Left cardiac atrium (tissue), 4 donors: ENCODE results near the gene NFS1. TPM values are rescaled to one million over a fixed set of nuclear protein-coding genes. Genes with fewer than 3 reads are reported as not detected.
A peak's percentile ranks its signal among the peaks of the same experiment; 100 is the strongest.

Experiments used
- ATAC-seq, 2 donors: fragments of 200-7000 bp; cut with Tn5 transposase; one replicate each; pipeline ENCODE4 v1.9.1; 2020; ENCODE audit warnings: mild to moderate bottlenecking in 2 of 2, moderate library complexity in 2 of 2
- DNase-seq: peaks from one replicate; pipeline ENCODE4 v3.0.0-alpha.2; 2020
- intact Hi-C, 2 donors: fragments of 100-400 bp; cut with DNase I; formaldehyde crosslinking; loops; one replicate each; pipeline versions ENCODE4 v1.14.1 to v1.15.1; 2022 to 2023
- total RNA-seq, 2 donors: library from RNA; stranded (reverse); fragmentation: NEBNext Ultra II Directional; extraction: Animal tissue kit (Norgen Biotek cat#: 25700); gene quantifications; one replicate each; pipeline ENCODE4 v1.2.1, GENCODE V29; 2021
- donor health status: DM: no; HTN: yes; CAD: no.
- donor health status: DM: no; HTN: yes; CAD: no; lungs with severe emphysema.
- donor health status: DM: yes; HTN: yes; CAD: no.
- donor health status: Dilated cardiomyopathy.

NFS1 gene
- total RNA-seq, 2 donors from 2014 or later: 33.6 to 36.8 TPM

DNA sequence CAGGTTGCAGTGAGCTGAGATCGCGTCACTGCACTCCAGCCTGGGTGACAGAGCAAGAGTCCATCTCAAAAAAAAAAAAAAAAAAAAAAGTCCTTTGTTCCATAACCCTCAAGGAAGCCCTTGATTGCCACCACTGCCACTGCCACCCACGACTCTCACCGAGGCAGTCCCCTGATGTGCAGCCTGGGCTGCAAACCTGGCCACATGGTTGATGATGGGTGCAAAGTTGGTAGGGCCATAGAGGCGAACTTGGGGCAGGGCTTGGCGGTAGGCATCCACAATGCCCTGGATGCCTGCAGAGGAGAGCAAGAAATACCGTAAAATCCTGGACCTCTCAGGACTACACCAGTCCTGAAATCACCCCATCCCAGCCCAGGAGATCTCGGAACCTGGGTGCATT is 72.0 kb downstream of the NFS1 start:
- ATAC-seq: no peak
- intact Hi-C loops: no loop called here
- no peak for DNase-seq

DNA sequence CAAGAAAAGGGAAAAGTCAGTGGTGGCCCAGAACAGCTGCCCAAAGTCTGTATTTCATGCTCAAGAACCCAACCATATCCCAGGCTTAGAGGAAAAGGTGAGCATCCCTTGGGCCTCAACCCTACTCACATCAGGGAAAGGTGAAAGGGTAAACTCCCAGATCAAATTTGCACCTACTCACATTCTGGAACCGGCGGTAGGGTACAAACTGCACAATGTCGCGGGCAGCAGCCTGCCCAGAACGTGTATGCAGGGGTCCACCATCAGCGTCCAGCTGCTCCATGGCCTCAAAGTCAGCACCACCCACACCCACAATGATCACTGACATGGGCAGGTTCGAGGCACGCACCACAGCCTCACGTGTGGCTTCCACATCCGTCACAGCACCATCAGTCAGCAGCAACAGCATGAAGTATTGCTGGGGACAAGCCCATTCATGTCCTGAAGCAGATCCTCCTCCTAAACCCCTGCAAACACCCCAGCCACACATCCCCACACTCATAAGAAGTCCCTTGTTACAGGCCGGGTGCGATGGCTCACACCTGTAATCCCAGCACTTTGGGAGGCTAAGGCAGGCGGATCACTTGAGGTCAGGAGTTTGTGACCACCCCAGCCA is 72.7 kb downstream of the NFS1 start:
- no peak for DNase-seq
- intact Hi-C loops: no loop called here
- ATAC-seq: no peak

DNA sequence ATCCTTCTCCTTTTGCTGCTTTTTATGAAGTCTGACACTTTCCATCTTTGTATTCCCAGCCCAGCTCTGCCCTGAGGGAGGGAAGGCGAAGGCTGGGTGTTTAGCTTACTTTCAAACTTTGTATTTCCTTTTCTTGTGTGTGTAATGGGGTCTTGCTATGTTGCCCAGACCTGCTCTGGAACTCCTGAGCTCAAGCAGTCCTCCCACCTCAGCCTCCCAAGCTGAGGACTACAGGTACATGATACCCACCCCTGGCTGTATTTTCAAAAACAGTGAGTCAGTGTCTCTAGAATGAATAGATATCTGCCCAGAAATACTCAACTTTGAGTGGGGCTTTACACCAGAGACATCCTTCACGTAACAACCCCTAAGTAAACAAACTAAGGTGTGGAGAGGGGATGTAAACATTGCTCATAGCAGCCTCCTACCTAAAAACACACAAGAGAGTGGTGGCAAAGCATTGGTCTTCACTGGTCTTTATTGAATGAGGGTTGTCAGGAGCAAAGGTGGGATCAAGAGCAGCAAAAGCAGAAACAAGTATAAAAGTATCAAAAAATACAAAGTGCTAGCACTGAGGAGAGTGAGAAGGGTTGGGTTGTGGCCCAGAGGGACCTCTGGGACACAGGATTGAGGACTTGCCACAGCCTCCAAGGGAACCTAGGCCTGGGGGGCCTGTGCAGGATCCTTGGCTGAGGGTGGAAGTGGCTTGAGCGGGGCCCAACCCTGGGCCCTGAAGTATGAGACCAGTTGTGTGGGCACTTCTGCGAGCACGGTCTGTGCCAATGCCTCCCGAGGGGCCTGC is 73.4 kb downstream of the NFS1 start:
- ATAC-seq (no peak), DNase-seq (no peak)
- intact Hi-C loops: no loop called here

DNA sequence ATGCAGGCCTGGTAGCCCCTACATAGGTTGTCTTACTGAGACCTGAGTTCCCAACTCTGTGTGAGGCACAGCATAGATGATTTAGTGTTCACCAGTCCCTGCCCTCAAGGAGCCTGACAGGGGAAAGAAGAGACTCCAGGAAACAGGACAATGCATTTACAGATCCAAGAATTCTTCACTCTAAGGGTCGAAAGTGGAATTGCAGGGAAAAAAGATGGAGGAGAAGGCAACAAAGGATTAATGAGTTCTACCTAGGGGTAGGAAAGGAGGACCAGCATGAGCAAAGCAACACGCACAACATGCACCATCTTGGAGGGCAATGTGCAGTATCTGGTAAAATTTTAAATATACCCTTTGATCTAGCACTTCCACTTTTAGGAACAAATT is 77.6 kb downstream of the NFS1 start:
- no peak for ATAC-seq
- intact Hi-C loops: no loop called here
- DNase-seq: no peak

DNA sequence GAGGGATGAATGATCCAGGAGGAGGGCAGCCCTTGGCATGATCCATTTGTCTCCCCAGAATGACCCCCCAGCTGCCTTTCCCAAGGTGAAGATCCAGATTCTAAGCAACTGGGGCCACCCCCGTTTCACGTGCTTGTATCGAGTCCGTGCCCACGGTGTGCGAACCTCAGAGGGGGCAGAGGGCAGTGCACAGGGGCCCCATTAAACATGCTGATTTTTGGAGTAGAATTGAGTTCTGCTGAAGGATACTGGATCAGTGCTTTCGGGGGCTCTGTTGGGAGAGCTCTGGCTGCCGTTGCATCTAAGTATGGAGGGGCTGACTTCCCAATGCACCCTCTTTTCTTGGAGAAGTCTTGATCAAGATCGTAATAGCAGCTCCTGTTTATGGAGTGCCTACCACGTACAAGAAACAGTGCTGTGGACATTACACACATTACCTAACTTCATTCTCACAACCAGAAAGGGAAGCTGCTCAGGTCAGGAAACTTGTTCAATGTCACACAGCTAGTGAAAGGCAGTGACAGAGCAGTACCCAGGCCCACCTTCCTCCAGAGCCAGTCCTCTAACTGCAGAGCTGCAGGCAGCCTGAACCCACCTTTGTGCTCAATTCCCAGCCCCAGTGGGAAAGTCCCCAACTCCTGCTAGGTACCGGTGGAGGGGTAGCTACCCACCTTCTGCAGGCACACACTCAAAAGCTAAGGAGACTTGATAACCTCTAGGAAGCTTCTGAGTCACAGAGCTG is 78.2 kb downstream of the NFS1 start:
- intact Hi-C loops: no loop called here
- no peak for ATAC-seq

DNA sequence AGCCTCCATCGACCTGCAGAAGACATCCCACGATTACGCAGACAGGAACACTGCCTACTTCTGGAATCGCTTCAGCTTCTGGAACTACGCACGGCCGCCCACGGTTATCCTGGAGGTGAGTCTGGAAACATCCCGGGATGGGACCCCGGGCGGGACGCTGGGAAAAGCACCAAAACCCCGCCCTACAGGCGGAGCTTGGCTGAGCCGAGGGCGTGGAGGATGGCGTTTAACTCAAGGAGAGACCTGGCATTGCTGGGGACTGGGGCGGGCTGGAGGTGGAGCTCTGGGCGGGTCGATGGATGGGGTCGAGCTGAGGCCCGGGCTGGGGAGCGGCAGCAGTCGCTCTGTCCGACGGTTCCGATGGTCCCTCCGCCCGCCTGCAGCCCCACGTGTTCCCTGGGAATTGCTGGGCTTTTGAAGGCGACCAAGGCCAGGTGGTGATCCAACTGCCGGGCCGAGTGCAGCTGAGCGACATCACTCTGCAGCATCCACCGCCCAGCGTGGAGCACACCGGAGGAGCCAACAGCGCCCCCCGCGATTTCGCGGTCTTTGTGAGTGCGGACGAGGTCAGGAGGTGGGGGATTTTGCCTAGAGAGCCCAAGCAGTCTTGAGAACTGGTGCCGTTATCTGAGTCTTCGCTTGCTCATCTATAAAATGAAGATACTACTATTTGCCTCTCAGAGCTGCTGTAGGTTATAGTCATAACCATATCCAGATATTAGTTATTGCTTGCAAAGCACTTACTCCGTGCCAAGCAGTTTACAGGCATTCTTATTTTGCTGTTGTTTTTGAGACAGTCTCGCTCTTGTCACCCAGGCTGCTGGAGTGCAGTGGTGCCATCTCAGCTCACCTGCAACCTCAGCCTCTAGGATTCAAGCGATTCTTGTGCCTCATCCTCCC is 79.7 kb downstream of the NFS1 start:
- peak; percentile 88 for DNase-seq
- peak; percentile 21 to 52 for ATAC-seq
- intact Hi-C loops: loop anchor here in 1 of 2 donors (5.0 kb wide), 2 partner anchors 43 to 77 kb away; partner anchors contain the start of genes CPNE1, ERGIC3 and RBM12

More for the DNA sequence above, 78.2 kb downstream of the NFS1 start:
- DNase-seq: no peak

DNA sequence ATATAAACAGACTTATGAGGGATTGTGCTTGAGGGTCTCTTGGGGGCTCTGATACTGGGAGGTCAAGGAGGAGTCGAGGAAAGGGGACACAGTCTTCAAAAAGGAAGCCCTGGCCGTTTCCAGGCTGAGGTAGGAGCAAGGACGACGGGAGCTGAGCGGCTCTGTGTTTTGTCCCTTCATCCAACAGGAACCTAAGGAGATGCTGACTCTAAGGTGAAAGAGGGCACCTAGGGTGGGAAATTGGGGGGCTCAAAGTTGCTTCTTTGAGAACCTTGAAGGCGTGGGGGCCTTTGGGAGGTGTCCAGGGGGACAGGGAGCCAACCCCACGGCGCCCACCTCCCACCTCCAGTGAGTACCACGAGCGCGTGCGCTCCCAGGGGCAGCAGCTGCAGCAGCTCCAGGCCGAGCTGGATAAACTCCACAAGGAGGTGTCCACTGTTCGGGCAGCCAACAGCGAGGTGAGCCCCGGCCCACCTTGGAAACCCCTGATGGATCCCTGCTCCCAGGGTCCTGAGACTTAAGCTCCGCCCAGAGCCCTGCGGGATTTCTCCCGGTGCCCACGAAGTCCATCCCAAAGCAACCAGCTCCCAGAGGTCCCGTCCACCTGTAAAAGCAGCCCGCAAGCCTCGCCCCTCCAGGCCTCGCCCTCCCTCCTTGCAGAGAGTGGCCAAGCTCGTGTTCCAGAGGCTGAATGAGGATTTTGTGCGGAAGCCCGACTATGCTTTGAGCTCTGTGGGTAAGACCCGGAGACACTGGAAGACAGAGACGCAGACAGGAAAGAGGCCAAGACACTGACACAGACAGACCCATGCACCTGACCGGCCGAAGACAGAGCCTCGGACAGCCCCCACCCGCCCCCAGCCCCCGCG is 80.7 kb downstream of the NFS1 start:
- ATAC-seq (no peak), DNase-seq (no peak)
- intact Hi-C loops: loop anchor here in 1 of 2 donors (5.0 kb wide), 2 partner anchors 44 to 76 kb away; partner anchors contain the start of genes CPNE1, ERGIC3 and RBM12

Other genes with a start within 250 kb of the NFS1 start
- gene CEP250, start 243.8 kb downstream of the NFS1 start, total RNA-seq: 10 to 100 TPM; 11.1 to 17.3 TPM
- not detected for gene C20orf173, start 169.7 kb downstream of the NFS1 start, total RNA-seq
- 100 to 1,000 TPM; 119 to 120 TPM for gene ERGIC3, start 157.3 kb downstream of the NFS1 start, total RNA-seq
- 1 to 10 TPM; 2.5 to 6.0 TPM for gene SPAG4, start 83.5 kb downstream of the NFS1 start, total RNA-seq
- 10 to 100 TPM; 69.1 to 84.1 TPM for gene CPNE1, start 34.5 kb downstream of the NFS1 start, total RNA-seq
- gene RBM12, start 34.5 kb downstream of the NFS1 start, total RNA-seq: 10 to 100 TPM; 44.6 to 62.7 TPM
- 100 to 1,000 TPM; 172 to 184 TPM for gene ROMO1, start 53 bp upstream of the NFS1 start, total RNA-seq
- gene RBM39, start 42.9 kb upstream of the NFS1 start, total RNA-seq: 100 to 1,000 TPM; 143 to 172 TPM
- 10 to 100 TPM; 45.5 to 50.5 TPM for gene PHF20, start 72.7 kb upstream of the NFS1 start, total RNA-seq